ENCODE data around the gene CD160.
"Not testable (repeated sequence)": the region's sequence is repeated elsewhere in the genome, so short reads cannot be mapped to it uniquely, and the experiment has no call there.

The CD160 gene, protein sequence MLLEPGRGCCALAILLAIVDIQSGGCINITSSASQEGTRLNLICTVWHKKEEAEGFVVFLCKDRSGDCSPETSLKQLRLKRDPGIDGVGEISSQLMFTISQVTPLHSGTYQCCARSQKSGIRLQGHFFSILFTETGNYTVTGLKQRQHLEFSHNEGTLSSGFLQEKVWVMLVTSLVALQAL

DNA sequence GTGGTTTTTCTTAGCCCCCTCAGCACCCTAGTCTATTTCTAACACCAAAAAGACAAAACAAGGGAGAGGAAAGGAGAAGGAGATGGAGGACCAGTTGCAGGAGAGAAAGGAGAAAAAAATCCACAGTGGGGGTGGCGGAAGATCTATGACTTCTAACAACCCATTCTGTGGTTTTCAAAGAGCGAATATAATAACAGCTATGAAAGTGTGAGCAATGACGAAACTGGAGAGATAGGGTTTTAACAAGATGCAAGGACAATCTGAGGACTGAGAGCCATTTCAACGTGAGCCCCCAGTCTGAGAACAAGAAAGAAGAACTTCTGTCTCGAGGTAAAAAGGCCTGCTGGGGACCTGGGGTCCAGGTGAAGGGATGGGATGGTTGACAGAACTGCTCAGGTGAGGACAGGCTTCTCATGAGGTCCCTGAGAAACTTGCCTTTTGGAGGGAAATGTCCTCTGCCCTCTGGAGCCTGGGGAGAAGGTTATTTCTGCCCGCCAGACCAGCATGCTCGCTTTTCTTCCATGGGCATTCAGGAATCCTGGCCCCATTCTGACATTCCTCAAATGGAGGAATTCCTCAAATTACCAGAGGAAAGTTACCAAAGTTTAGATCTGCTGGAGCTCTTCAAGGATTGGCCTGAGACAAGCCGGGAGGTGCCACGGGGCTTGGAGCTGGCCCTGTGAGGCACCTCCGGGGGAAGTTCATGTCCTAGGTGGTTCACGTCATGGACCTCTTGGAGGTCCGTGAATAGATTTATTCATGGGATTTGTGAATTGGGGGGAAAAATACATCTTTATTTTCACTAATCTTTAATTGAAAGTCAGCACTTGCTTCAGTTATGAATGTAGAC is at the start of gene CD160:
TSS of gene CD160 (plus strand) at position 270 of the 850 bp plus-strand sequence. CDS start 8,829 bp downstream, outside the sequence.
- DNase-seq = no peak

GRCh38 chr1:145670995-145671745 is 48.1 kb upstream of the CD160 start:
- not testable (repeated sequence) for DNase-seq

GRCh38 chr1:145673217-145673616 is 46.1 kb upstream of the CD160 start:
- not testable (repeated sequence) for DNase-seq

- not testable (repeated sequence) for DNase-seq
These were observed 34.4 kb upstream of the CD160 start for GRCh38 chr1:145684858-145685257.

DNA sequence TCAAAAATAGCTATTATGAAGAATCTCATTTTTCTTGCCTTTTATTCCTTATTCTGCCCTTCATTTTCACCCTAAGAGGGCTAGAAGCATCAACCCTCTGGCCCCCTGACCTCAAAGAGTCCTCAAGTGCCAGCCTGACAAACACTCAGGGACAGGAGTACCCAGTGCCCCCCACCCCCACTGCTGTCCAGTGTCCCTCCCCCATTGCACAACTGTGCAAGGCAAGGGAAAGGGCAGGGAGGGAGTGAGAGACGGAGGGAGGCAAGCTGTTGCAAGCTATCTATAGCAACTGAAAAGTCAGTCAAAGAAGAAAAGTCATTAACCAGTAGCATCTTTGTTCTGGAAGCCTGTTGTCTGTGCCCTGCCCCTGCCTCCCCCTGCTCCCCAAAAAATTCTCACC is 33.2 kb upstream of the CD160 start:
- DNase-seq = not testable (repeated sequence)

DNA sequence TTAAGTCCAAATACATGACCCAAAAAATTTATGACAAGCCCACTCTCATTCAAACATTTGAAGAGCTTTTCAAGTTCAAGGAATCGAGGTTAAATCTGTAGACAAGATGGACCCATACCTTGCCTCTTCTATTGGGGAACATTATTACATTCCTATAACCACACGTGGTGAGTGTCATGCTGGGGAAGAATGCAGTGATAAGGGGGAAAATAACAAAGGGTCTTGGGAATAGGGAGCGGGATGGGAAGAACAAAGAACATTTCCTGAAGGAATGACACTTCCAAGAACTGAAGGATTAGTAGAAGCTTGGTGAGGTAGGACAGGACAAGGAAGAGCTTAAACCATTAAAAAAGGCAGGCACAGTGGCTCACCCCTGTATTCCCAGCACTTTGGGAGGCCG is 31.0 kb upstream of the CD160 start:
- DNase-seq = no peak

DNA sequence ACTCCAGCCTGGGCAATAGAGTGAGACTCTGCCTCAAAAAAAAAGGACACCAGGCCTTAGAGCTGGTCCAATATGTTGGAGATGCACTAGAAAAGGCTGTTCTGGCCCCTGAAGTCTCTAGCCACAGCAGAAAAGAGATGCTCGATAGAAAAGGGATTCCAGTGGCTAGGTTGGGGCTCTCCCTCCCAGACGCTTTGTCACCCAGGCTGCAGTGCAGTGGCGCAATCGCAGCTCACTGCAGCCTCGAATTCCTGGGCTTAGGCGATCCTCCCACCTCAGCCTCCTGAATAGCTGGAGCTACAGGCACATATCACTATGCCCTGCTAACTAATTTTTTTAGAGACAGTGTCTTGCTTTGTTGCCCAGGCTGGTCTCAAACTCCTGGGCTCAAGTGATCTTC is 30.4 kb upstream of the CD160 start:
- DNase-seq = no peak

DNA sequence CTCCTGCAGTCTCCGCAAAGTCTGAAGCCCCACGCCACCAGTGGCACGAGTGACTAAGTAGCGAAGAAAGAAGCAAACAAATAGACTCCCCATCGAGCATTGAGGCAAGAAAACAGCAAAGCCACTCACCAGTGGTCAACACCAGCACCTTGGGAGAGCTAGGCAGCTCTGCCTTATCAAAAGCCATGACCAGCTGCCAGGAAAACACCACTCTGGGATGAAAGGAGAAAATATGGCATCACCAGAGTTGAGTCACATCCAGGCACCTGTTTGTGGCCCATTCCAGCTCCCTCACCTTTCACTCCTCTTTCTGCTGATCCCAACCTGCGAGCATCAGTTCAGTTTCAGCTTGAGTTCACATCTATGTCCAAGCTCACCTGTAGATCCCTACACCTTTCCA is 29.4 kb upstream of the CD160 start:
- DNase-seq = no peak

DNA sequence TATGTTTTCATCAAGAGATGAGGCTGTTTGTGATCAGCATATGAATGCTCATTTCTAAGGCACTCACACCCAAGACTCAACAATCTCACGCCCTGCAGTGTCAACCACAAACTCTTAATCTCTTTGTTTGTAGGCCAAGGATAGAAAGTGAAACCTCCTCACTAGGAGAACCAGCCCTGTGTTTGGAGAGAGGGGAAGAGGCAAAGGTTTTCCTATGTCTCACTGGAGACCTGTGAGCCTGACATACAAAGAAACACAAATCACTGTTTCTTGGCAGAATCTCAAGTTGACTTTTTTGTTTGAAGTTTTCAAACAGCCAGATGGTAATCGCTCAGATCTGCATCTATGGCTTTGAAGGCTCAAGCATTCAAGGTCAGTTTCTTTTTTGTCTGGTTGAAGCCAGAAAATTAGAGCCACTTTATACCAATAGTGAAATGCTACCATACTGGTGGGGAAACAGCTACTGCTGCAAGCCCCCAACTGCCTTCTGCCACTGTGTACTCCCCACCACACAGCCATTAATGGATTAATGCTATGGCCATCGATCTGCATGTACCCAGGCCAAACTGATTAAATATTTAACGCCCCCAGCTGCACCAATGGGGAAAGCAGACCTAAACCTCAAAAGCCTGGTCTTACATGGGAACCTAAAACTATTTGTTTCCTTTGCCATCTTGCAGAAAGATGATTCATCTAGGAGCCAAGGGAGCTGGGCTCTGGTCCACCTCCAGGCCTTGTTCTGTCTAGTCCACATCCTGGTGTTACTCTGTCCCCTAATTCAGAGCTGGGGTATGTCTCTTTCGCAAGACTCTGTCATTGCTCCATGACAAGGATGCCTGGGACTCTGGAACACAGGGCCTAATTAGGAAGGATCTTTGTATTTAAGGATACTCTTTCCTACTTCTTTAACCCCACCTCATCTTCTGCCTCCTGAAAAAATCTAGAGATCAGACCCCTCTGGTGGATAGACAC is 28.4 kb upstream of the CD160 start:
- no peak for DNase-seq

DNA sequence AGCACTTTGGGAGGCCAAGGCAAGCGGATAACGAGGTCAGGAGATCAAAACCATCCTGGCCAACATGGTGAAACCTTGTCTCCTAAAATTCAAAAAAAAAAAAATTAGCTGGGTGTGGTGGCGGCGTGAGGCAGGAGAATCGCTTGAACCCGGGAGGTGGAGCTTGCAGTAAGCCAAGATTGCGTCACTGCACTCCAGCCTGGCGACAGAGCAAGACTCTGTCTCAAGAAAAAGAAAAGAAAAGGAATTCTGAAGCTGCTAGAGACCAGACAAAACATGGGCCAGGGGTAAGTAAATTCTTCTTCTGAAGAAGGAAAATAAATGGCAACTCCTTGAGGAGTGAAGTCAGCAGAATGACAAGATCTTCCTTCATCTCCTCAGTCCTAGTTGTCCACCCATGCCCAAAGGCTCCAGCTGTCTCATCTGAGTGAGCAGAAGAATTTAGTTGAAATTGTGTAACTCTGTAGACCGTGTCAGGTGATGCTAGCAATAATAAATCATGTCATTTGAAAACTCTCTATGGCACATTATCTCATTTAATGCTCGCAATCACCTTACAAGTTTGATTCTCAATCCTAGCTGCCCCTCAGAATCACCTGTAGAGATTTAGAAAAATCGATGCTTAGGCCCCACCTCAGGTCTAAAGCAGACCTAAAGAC is 26.4 kb upstream of the CD160 start:
- no peak for DNase-seq

- no peak for DNase-seq
These were observed 23.3 kb upstream of the CD160 start for GRCh38 chr1:145695821-145696629.

GRCh38 chr1:145696630-145696960 is 22.7 kb upstream of the CD160 start:
- no peak for DNase-seq

DNA sequence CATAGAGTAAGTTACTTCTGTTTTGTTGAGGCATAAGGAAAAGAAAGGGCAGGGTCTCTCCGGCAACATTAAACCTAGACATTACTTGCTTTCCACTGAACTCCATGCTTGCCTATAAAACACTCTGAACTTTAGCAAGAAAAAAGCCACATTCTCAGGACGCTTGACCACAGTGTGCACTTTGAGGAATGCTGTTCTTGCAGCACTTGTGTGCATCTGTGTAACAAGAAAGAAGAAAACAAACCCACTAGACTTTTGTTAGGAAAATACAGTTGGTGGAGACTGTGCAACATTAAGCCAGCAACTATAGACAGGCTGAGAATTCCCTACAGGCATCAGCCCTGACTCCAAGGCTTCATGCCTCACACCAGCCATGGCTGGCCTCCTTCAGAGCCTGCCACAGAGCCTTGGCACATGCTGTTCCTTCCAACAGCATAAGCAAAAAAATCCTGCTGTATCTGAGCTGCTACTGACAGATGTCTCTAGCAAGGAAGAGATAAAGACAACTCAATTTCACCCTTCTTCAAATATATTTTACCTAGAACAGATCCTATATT is 17.9 kb upstream of the CD160 start:
- no peak for DNase-seq

- DNase-seq = no peak
These were observed 17.2 kb upstream of the CD160 start for GRCh38 chr1:145702052-145702451.

GRCh38 chr1:145702826-145703225 is 16.5 kb upstream of the CD160 start:
- no peak for DNase-seq

DNA sequence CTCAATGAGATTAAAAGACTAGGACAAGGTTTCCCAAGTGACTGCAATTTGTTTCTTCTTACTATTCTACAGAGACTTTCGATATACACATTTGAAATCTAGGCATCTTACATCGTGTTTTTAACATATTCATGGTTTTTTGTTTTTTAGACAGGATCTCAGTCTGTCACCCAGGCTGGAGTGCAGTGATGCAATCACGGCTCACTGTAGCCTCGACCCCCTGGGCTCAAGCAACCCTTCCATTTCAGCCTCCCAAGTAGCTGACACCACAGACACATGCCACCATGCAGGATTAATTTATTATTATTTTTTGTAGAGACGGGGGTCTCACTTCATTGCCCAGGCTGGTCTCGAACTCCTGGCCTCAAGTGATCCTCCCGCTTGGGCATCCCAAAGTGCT is 13.7 kb upstream of the CD160 start:
- no peak for DNase-seq

- no peak for DNase-seq
These were observed 13.1 kb upstream of the CD160 start for GRCh38 chr1:145706086-145706664.

GRCh38 chr1:145707183-145707867 is 12.0 kb upstream of the CD160 start, which contains the start of gene PDZK1:
Gene PDZK1 (minus strand): TSS chr1:145707368. CDS start chr1:145688021, 19,347 bp downstream.
- no peak for DNase-seq

DNA sequence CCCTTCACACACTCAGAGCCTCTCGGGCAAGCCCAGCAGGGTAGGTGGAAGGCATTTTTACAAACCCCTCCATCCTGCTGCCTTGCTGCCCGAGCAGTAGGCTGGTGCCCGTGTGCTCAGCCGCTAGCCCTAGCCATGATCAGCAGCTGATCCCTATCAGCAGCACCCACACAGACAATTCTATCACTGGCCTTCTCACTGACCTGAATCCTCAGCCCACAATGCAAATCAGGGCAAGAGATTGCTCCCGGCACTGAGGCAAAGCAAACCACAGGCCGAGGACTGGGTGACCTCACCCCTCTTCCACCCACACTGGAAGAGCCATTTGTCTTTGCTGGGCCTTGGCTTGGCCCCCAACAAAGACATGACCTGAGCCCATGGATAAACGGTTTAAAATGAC is 11.2 kb upstream of the CD160 start:
- DNase-seq = no peak
